Measurements from ENCODE around the gene RAB3IL1.

- TF ChIP-seq CTCF (IDR thresholded peaks at IDR 0.05; ENCODE audit: low read depth, low read length) (no peak), EZH2phosphoT487 (IDR thresholded peaks at IDR 0.05; ENCODE audit: low read depth) (no peak)
These were observed 22.2 kb downstream of the RAB3IL1 start for GRCh38 chr11:61895046-61895717.

Data from OCI-LY3 (cell line).